Stimulated activated naive CD8-positive, alpha-beta T cell treated with anti-CD3 and anti-CD28 coated beads, Interleukin-15, amount 100 ng/mL, for 72 hours (primary cell): Measurements from ENCODE around the gene MPG.
A peak's percentile ranks its signal among the peaks of the same experiment; 100 is the strongest.

ENCODE experiments used
- ATAC-seq: fragments of 150-1000 bp; cut with Tn5 transposase; 2 replicates; pipeline ENCODE4 v1.10.0; 2021; ENCODE audit warnings: mild to moderate bottlenecking, moderate library complexity
- DNase-seq, 2 donors: peaks; one replicate each; pipeline ENCODE4 v3.0.0; 2021 to 2022
- H3K27ac Mint-ChIP-seq, 2 donors: one replicate each; pipeline ENCODE4 v1.8.0; 2022; ENCODE audit warnings: mild to moderate bottlenecking in 2 of 2, mixed read lengths in 2 of 2, moderate library complexity in 2 of 2
- H3K27me3 Mint-ChIP-seq: one replicate; pipeline ENCODE4 v1.8.0; 2022; ENCODE audit warnings: mixed read lengths
- H3K4me1 Mint-ChIP-seq: one replicate; pipeline ENCODE4 v1.8.0; 2022; ENCODE audit warnings: mild to moderate bottlenecking, mixed read lengths
- H3K4me3 Mint-ChIP-seq, 2 donors: one replicate each; pipeline ENCODE4 v1.8.0; 2022; ENCODE audit warnings: mild to moderate bottlenecking in 2 of 2, mixed read lengths in 2 of 2, moderate library complexity in 1 of 2
- H3K9me3 Mint-ChIP-seq, 2 donors: one replicate each; pipeline ENCODE4 v1.8.0; 2022; ENCODE audit warnings: mixed read lengths in 2 of 2

MPG gene

GRCh38 chr16:71540-72401 lies 6.3 kb upstream of the MPG start:
- Mint-ChIP-seq H3K4me1 (peaks cover 16% of the 10 kb centered on the region), H3K9me3 (no peaks in the 10 kb centered on the region), H3K4me3 (peak overlapping the region; percentile 29 to 56), H3K27ac (no peak overlapping the region), H3K27me3 (peaks cover 80% of the 10 kb centered on the region)
- ATAC-seq (no peak), DNase-seq (no peak)

DNA sequence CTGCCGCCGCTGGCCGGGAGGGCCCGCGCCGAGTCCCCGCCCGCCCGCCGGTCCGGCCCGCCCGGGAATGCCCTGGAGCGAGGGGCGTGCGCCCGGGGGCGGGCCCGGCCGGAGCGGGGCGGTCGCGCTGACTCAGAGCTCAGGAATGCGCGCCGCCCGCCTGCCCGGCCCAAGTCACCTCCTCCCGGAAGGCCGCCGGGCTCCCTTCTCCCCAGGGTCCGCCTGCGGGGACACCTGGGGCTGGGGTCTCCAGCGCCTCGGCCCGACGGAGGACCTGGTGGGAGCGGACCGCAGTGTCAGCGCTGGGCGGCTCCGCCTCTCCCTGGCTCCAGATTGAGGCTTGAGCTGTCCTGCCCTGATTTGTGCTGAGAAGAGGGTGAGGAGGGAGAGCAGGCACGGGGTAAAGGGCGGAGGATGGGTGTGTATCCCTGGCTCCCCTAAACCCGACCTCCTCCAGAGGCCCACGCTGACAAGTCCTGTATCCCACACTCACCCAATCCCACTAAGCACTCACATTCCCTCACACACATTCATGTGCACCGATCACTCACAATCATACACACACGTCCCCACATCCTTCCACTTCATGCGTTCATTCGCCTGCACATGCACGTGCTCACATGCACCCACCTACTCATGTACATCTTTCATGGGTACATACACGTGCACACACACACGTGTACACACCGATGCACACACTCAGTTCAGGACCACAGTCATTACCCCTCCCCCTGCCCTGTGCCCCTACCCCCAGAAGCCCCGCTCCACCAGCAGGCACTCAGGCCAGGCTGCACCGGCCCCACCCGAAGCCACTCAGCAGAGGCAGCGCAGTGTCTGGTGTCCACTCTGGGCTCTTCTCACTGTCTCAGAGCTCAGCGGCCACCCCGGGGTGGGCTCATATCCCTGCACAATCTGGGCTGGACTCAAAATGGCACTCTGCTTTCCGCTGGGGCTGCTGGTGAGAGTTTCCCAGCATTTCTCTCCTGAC lies 5.2 kb upstream of the MPG start, which contains the start of gene RHBDF1:
Gene RHBDF1 (minus strand): TSS at position 71 of the 988 bp plus-strand sequence. CDS start 7,616 bp downstream, outside the sequence.
- ATAC-seq (peak; percentile 27), DNase-seq (no peak)
- peaks cover 22% of the 10 kb centered on the region for H3K4me1 Mint-ChIP-seq
- no peaks in the 10 kb centered on the region for H3K9me3 Mint-ChIP-seq
- peak within 1 kb of the TSS; percentile 56 to 84 for H3K4me3 Mint-ChIP-seq
- peaks cover 69% of the 10 kb centered on the region for H3K27me3 Mint-ChIP-seq
- no peak within 1 kb of the TSS for H3K27ac Mint-ChIP-seq

GRCh38 chr16:74051-74746 lies 3.8 kb upstream of the MPG start:
- ATAC-seq: no peak
- peaks cover 29% of the 10 kb centered on the region for H3K4me1 Mint-ChIP-seq
- H3K27me3 Mint-ChIP-seq: peaks cover 57% of the 10 kb centered on the region
- H3K4me3 Mint-ChIP-seq: no peak overlapping the region
- H3K27ac Mint-ChIP-seq: no peak overlapping the region
- H3K9me3 Mint-ChIP-seq: no peaks in the 10 kb centered on the region
- no peak for DNase-seq

- Mint-ChIP-seq H3K27ac (peak overlapping the region in 1 of 2 donors; percentile 93), H3K27me3 (peaks cover 51% of the 10 kb centered on the region), H3K4me1 (peaks cover 36% of the 10 kb centered on the region), H3K4me3 (no peak overlapping the region), H3K9me3 (no peaks in the 10 kb centered on the region)
- DNase-seq (no peak), ATAC-seq (no peak)
Observed at GRCh38 chr16:74747-75334, 3.2 kb upstream of the MPG start.

DNA sequence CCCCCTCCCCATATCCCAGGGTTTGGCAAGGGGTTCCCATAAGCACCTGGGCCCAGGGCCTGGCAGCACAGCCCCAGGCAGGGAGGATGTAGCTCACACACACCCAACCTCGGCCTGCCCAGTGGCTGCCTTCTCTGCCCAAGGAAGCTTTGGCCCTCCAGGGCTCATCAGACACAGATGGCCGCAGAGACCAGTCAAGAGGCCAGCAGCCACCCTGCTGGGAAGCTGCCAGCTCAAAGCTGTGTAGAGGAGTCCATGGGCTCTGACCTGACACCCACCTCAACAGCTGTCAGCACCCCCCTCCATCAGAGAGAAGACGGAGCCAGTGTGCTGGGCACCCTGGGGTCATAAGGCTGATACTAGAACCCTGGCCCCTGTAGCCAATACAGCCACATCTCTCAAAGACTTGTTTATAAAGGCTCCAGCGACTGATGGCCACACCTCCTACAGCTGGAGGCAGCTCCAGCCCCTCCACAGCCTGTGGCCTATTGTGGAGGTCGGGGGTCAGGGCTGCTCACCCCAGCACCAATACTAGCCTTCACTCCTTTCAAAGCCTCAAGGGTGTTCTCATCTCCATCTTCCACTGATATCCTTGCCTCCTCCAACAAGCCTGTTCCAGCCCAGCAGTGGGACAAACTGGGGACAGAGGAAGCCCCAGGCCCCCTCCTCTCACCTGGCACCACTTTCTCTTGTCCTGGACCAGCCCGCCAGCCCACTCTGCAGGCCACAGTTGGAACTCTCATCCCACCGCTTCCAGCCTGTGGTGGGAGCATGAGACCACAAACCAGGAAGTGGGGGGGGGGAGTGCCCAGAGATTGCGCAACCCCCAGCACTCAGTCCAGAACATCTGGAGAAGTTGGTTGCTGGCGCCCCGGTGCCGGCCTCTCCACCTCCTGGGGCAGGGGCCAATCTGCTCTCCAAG lies 2.2 kb upstream of the MPG start:
- peak overlapping the region in 1 of 2 donors; percentile 65 for H3K27ac Mint-ChIP-seq
- H3K4me1 Mint-ChIP-seq: peaks cover 44% of the 10 kb centered on the region
- no peak for DNase-seq

GRCh38 chr16:76535-77272 lies 1.3 kb upstream of the MPG start:
- Mint-ChIP-seq H3K4me1 (peaks cover 44% of the 10 kb centered on the region), H3K27me3 (peaks cover 32% of the 10 kb centered on the region), H3K4me3 (peak overlapping the region; percentile 86 to 90), H3K9me3 (no peaks in the 10 kb centered on the region), H3K27ac (peak overlapping the region; percentile 65 to 89)
- no peak for DNase-seq
- no peak for ATAC-seq

More for the DNA sequence above, 2.2 kb upstream of the MPG start:
- H3K27me3 Mint-ChIP-seq: peaks cover 41% of the 10 kb centered on the region
- H3K9me3 Mint-ChIP-seq: no peaks in the 10 kb centered on the region
- peak overlapping the region; percentile 86 to 90 for H3K4me3 Mint-ChIP-seq
- ATAC-seq: no peak

DNA sequence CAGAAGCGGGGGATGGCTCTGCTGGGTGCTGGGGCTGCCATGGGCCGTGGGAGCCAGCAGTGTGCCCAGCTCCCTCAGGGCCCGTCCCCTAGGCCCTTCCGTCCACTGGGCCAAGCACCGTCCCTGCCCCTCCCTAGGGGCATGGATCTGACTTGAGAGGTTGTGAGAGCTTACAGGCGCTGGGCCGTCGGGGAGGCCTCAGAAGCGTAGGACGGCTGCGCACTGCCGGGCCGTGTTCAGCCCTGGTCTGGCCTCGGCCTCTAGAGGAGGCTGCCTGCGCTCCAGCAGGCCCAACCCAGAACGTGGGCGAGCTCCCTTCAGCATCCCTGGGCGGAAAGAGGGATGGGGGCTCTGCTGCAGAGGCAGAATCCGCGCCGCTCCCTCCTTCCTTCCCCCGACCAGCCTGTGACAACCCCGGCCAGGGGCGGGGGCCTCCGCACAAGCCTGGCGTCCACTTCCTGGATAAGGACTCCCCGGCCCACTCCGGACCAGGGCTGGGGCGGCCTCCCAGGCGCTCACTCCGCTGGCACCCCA lies 685 bp upstream of the MPG start:
- peak; percentile 48 for ATAC-seq
- Mint-ChIP-seq H3K4me1 (peaks cover 47% of the 10 kb centered on the region), H3K9me3 (no peaks in the 10 kb centered on the region), H3K27me3 (peaks cover 29% of the 10 kb centered on the region), H3K4me3 (peak overlapping the region; percentile 86 to 90), H3K27ac (peak overlapping the region; percentile 61 to 89)
- DNase-seq: peak; percentile 45 to 49

DNA sequence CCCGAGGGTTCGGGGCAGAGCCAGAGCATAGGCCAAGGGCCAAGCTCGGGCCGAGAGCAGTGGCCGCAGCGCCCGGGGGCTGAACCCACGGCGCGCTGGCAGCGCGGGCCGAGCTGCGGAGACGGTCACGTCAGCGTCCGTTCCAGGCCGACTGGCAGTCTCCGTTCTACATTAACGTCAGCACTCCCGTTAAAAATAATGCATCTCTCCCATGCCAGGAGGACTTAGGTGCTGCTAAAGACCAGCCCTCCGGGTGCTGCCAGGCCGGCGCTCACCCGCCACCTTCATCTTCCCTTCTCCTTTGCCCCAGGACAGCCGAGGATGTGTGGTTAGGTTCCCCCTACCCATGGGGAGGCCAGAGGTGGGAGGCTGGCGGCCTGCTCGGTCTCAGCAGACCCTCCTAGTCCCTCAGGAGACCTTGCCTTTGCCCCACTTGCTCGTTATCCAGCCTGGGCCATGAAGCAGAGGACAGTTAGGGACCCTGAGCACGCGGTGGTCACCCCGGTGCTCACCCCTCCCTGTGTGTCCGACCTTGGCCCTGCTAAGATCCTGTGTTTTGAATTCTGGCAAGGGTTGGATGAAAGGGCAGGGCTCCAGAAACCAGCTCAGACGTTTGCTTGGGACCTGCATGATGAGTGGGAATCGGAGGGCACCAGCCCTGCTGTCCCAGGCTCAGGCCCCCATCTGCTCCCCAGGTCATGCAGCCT lies 572 bp downstream of the MPG start:
- H3K9me3 Mint-ChIP-seq: no peaks in the 10 kb centered on the region
- H3K27ac Mint-ChIP-seq: peak overlapping the region; percentile 85 to 92
- peak overlapping the region; percentile 93 to 97 for H3K4me3 Mint-ChIP-seq
- ATAC-seq (peak; percentile 21), DNase-seq (no peak)
- peaks cover 59% of the 10 kb centered on the region for H3K4me1 Mint-ChIP-seq
- peaks cover 18% of the 10 kb centered on the region for H3K27me3 Mint-ChIP-seq

DNA sequence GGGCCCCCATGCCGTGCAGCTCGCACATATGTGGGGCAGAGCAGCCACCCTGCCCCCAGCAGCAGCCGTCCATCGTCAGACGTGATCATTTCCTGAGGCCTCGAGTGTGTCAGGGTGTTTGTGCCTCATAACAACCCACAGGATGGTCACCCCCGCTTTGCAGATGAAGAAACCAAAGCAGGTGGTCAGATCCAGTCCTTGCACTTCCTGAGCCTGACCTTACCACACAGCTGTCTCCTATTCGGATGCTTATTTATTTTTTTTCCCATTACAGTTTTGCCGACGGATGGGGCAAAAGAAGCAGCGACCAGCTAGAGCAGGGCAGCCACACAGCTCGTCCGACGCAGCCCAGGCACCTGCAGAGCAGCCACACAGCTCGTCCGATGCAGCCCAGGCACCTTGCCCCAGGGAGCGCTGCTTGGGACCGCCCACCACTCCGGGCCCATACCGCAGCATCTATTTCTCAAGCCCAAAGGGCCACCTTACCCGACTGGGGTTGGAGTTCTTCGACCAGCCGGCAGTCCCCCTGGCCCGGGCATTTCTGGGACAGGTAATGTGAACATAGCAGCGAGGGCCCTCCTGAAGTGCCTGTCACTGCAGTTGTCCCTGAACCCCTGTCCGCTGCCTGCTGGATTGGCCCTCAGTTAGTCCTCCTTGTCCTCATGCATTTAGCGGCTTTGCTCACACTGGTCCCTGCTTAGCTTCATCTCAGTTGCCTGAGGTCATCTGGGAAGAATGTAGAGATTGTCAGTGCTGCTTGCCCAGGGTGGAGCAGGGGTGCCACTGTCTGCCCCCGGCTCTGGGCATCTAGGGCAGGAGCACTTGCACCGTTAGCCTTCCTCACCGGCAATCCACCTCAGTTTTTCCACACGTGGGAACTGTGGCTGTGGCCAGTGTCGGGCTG lies 1.4 kb downstream of the MPG start:
- H3K27ac Mint-ChIP-seq: peak overlapping the region in 1 of 2 donors; percentile 85
- no peak for ATAC-seq

DNA sequence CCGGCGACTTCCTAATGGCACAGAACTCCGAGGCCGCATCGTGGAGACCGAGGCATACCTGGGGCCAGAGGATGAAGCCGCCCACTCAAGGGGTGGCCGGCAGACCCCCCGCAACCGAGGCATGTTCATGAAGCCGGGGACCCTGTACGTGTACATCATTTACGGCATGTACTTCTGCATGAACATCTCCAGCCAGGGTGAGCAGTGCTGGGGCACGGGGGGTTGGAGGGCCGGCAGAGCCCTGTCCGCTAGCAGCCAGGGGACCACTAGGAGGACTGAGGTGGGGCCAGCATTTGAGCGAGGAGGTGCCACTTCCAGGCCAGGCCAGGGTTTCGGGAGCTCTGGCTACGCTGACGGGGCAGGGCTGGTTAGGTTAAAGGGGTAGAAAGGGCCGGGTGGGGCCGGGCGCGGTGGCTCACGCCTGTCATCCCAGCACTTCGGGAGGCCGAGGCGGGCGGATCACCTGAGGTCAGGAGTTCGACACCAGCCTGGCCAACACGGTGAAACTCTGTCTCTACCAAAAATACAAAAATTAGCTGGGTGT lies 5.1 kb downstream of the MPG start:
- no peak for ATAC-seq
- Mint-ChIP-seq H3K4me3 (peak overlapping the region in 1 of 2 donors; percentile 25), H3K4me1 (peaks cover 67% of the 10 kb centered on the region), H3K9me3 (no peaks in the 10 kb centered on the region), H3K27ac (peak overlapping the region in 1 of 2 donors; percentile 77), H3K27me3 (no peaks in the 10 kb centered on the region)
- no peak for DNase-seq

More for the DNA sequence above, 1.4 kb downstream of the MPG start:
- Mint-ChIP-seq H3K4me1 (peaks cover 65% of the 10 kb centered on the region), H3K4me3 (peak overlapping the region; percentile 93 to 97), H3K27me3 (peaks cover 10% of the 10 kb centered on the region), H3K9me3 (no peaks in the 10 kb centered on the region)
- no peak for DNase-seq

DNA sequence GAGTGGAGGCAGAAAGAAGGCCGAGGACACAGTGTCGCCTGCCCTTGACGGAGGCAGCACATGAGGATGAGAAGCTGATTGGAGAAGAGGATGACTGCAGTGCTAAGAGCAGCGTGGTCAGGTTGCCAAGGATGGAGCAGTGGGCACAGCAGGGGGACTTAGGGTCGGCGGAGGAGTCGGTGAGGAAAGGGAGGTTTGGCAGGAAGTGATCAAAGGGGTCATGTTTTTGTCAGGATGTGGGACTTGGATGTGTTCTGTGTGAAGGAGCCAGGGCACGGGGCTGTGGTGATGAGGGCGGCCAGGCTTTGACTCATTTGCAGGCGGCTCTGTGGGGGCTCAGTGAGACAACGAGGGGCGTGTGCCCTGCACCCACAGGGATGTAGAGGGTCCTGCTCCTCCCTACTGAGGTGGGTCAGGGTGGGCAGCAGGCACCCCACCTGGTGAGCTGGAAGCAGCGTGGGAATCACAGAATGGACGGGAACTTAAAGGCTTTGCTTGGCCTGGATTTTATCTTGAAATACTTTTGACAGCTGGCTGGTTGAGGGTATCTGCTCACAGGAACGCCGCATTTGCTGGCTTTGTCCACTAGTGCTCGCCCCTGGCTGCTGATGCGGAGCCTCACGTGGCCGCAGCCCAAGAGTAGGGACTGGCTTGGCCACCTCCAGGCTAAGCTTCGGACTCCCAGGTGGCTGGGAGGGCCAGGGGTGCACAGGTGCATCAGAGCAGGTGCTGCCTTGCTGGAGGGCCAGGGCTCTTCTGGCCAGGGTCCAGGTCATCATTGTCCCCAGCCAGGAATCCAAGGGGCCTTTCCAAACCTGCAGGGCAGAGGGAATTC lies 6.0 kb downstream of the MPG start:
- Mint-ChIP-seq H3K4me1 (peaks cover 62% of the 10 kb centered on the region), H3K9me3 (no peaks in the 10 kb centered on the region), H3K27me3 (no peaks in the 10 kb centered on the region), H3K4me3 (peak overlapping the region; percentile 67 to 71), H3K27ac (peak overlapping the region; percentile 86 to 95)
- DNase-seq: peak in 1 of 2 donors; percentile 37
- ATAC-seq: peak; percentile 21
